Heart right ventricle (tissue), 16 donors: ENCODE measurements around the gene YIF1B. TPM values are rescaled to one million over a fixed set of nuclear protein-coding genes. Genes with fewer than 3 reads are reported as not detected.

Experiments
- ATAC-seq, 8 donors: fragments of 200-7000 bp; cut with Tn5 transposase; one replicate each; pipeline ENCODE4 v1.9.1; 2020; ENCODE audit warnings: mild to moderate bottlenecking in 8 of 8, moderate library complexity in 8 of 8, moderate number of reproducible peaks in 1 of 8
- DNase-seq, 2 donors: peaks; one replicate each; pipeline ENCODE4 v3.0.0-alpha.2; 2020
- H3K27ac ChIP-seq, 10 donors: fragments of 200-600 bp; sonication (generic) in 2 of 10; one replicate each; pipeline versions ENCODE4 v1.5.0 to v1.8.0; 2020 to 2022; ENCODE audit warnings: mild to moderate bottlenecking in 3 of 10
- H3K27me3 ChIP-seq, 7 donors: fragments of 200-600 bp; one replicate each; pipeline ENCODE4 v1.8.0; 2021 to 2022; ENCODE audit warnings: mild to moderate bottlenecking in 2 of 7
- H3K36me3 ChIP-seq, 9 donors: fragments of 200-600 bp; sonication (generic) in 1 of 9; one replicate each; pipeline versions ENCODE4 v1.5.0 to v1.8.0; 2020 to 2022; ENCODE audit warnings: mild to moderate bottlenecking in 2 of 9
- H3K4me1 ChIP-seq, 9 donors: fragments of 200-600 bp; sonication (generic) in 1 of 9; one replicate each; pipeline versions ENCODE4 v1.5.0 to v1.8.0; 2020 to 2022; ENCODE audit warnings: mild to moderate bottlenecking in 4 of 9
- H3K4me3 ChIP-seq, 10 donors: fragments of 200-600 bp; sonication (generic) in 2 of 10; one replicate each; pipeline versions ENCODE4 v1.5.0 to v1.8.0; 2020 to 2022; ENCODE audit warnings: mild to moderate bottlenecking in 7 of 10, moderate library complexity in 2 of 10
- H3K9me3 ChIP-seq, 11 donors: fragments of 200-600 bp in 10 of 11; sonication (generic) in 2 of 11; one replicate each; pipeline versions ENCODE4 v1.5.0 to v1.8.0; 2013 to 2022; ENCODE audit warnings: mild to moderate bottlenecking in 2 of 11, control low read depth in 1 of 11, moderate library complexity in 1 of 11
- CTCF ChIP-seq, 9 donors: fragments of 200-600 bp; sonication (generic) in 2 of 9; IDR thresholded peaks; one replicate each; pipeline versions ENCODE4 v1.5.0 to v1.8.0; 2021 to 2022; ENCODE audit warnings: antibody characterized with exemption in 9 of 9, mild to moderate bottlenecking in 5 of 9, moderate library complexity in 1 of 9
- WGBS, 2 donors: extraction: QIAGEN DNeasy Blood & Tissue Kit; methylation state at CpG; one replicate each; pipeline ENCODE4 v1.1.7; 2013; ENCODE audit warnings: inconsistent platforms in 1 of 2; 5-methylcytosine and 5-hydroxymethylcytosine counted together
- intact Hi-C, 10 donors: fragments of 100-400 bp; cut with DNase I; formaldehyde crosslinking; loops; one replicate each; pipeline versions ENCODE4 v1.11.1 to v1.14.2; 2022
- polyA plus RNA-seq, 2 donors: library from polyadenylated mRNA; stranded (reverse); fragments of 200-250 nt; gene quantifications; one replicate each; pipeline ENCODE4 v1.2.3, GENCODE V29; 2013
- total RNA-seq, 10 donors: library from RNA; stranded (reverse); fragmentation: NEBNext Ultra II Directional in 3 of 10; extraction: Animal tissue kit (Norgen Biotek cat#: 25700) in 3 of 10; gene quantifications; one replicate each; pipeline versions ENCODE4 v1.2.1 to v1.2.4, GENCODE V29; 2021 to 2023
- donor health status: Arrhythmogenic right ventricular cardiomyopathy.
- donor health status: ischemic (EF 13 %, LVEDD 7.1; RV severe dilation, severe dysfunction).
- donor health status: healthy with polysubstance abuse.
- donor health status: DM: no; HTN: yes; CAD: no.
- donor health status: DM: no; HTN: no; CAD: no.
- donor health status: ischemic (EF 25% LVEDD 6.9; RV normal size, moderate dysfunction).
- donor health status: ischemic (EF 25% LVEDD 5.7; RV mildly dilated, moderate dysfunction).
- donor health status: healthy.
- donor health status: DM: yes; HTN: yes; CAD: no.
- donor health status: Ischemic cardiomyopathy.
- donor health status: ischemic (EF 35%, LVEDD 5.7; RV mildly dilated, moderate dysfunction).
- donor health status: nonischemic (EF 11% LVEDD 7.7; RV severe dilation, severe dysfunction).
- donor health status: DM: yes; HTN: yes; CAD: no.
- donor health status: PGD.
- donor health status: ischemic (EF 29% LVEDD 5.4; RV normal size, mild dysfunction).
- donor health status: nonischemic (EF 23%, LVEDD 6.1; RV moderate dilation, normal function).

Gene YIF1B
- total and polyA plus RNA-seq, 12 donors: 24.3 to 115 (median 30.8) TPM

GRCh38 chr19:38290631-38291147, 25.1 kb downstream of the YIF1B start:
- Histone ChIP-seq H3K4me3 (no peak overlapping the region), H3K4me1 (peaks cover 0 to 21% (median 0%) of the 10 kb centered on the region in 9 donors), H3K27ac (no peak overlapping the region), H3K9me3 (no peaks in the 10 kb centered on the region), H3K27me3 (no peaks in the 10 kb centered on the region), H3K36me3 (peaks cover 0 to 29% (median 0%) of the 10 kb centered on the region in 9 donors)
- intact Hi-C loops: no loop called here
- DNase-seq: no peak
- WGBS, 2 donors: 82 to 83% methylated on average over 13 of the region's 13 CpGs
- no peak for ATAC-seq
- TF ChIP-seq CTCF (IDR thresholded peaks at IDR 0.05): no peak

DNA sequence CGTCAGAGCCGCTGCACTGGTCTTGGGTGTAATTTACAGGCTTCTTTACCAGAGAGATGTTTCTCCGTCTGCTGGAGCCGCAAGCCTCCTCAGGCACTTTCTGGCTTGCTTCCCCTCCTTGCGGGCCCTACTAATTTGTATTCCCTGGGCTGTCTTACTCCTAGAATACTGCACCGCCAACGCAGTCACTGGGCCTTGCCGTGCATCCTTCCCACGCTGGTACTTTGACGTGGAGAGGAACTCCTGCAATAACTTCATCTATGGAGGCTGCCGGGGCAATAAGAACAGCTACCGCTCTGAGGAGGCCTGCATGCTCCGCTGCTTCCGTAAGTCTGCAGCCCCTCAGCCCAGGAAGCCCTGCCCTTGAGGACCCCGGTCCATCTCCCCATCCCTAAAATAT, 25.8 kb downstream of the YIF1B start:
- Histone ChIP-seq H3K9me3 (no peaks in the 10 kb centered on the region), H3K27ac (no peak overlapping the region), H3K4me1 (peaks cover 0 to 27% (median 0%) of the 10 kb centered on the region in 9 donors), H3K4me3 (no peak overlapping the region), H3K36me3 (peaks cover 0 to 29% (median 0%) of the 10 kb centered on the region in 9 donors), H3K27me3 (no peaks in the 10 kb centered on the region)
- intact Hi-C loops: no loop called here
- TF ChIP-seq CTCF (IDR thresholded peaks at IDR 0.05): no peak
- WGBS, 2 donors: 97% methylated on average over 15 of the region's 15 CpGs
- DNase-seq (no peak), ATAC-seq (no peak)

DNA sequence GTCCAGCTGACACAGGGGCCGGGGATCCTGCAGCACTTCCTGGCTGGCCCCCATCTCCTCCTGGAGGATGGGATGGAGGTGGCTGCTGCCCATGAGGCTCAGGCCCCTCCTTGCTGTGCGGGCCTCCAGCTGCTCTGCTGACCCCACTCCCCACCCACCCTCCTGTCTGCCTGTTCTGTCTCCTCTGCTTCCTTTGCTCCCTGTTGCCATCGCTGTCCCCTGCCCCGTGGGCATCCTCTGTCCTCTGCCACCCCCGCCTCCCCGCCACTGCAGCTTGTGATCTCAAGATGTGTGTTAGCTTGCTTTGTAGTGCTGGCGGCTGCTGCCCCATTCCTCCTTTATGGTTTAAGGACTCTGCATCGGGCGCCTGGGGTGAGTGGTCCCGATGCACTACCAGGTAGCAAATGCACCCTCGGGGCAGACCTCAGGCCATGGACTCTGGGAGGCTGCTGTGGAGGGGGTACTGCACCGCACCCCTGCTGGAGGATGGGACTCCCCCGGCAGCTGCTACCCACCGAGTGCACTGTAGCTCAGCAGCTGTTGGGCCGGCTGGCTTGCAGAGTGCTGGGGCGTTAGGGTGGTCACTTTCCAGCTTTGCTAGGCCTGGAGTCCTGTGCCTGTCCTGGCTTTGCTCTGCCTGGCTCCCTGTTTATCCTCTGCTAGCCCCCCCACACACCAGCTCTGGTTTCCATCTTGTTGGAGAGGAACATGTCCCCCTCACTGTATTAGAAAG, 27.5 kb downstream of the YIF1B start:
- H3K4me1 ChIP-seq: peaks cover 0 to 38% (median 0%) of the 10 kb centered on the region in 9 donors
- DNase-seq (no peak), ATAC-seq (peak in 2 of 8 donors; percentile 13 to 16)
- intact Hi-C loops: no loop called here
- peaks cover 0 to 29% (median 0%) of the 10 kb centered on the region in 9 donors for H3K36me3 ChIP-seq
- no peaks in the 10 kb centered on the region for H3K9me3 ChIP-seq
- H3K27me3 ChIP-seq: no peaks in the 10 kb centered on the region
- 86 to 87% methylated on average over 16 of the region's 16 CpGs for WGBS, 2 donors
- peak overlapping the region in 1 of 10 donors; percentile 66 for H3K27ac ChIP-seq
- TF ChIP-seq CTCF (IDR thresholded peaks at IDR 0.05): no peak
- H3K4me3 ChIP-seq: no peak overlapping the region

DNA sequence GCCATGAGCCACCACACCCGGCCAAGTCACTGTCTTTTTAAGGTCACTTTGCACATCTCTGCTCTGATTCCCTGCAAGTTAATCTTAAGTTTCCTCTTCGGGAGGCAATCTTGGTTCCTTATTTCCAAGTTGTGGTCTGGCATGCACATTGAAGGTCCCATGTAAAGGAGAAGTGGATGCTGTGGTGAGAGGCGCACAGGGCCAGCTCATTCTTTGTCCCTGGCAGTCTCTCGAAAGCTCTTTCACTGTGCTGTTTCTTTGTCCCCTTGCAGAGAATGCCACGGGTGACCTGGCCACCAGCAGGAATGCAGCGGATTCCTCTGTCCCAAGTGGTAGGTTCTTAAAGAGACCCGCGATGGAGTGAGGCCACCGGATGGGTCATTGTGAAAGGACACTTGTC, 28.1 kb downstream of the YIF1B start:
- ATAC-seq (peak in 4 of 8 donors; percentile 21 to 43 (median 41)), DNase-seq (no peak)
- Histone ChIP-seq H3K27me3 (no peaks in the 10 kb centered on the region), H3K4me3 (no peak overlapping the region), H3K36me3 (peaks cover 0 to 29% (median 0%) of the 10 kb centered on the region in 9 donors), H3K4me1 (peaks cover 0 to 38% (median 2%) of the 10 kb centered on the region in 9 donors), H3K27ac (peak overlapping the region in 1 of 10 donors; percentile 66), H3K9me3 (no peaks in the 10 kb centered on the region)
- TF ChIP-seq CTCF (IDR thresholded peaks at IDR 0.05): no peak
- intact Hi-C loops: no loop called here
- WGBS, 2 donors: 68 to 78% methylated on average over 9 of the region's 9 CpGs
